GM21526 (cell line): Measurements from ENCODE around the gene ASMTL.
A peak's percentile ranks its signal among the peaks of the same experiment; 100 is the strongest.
"Not testable (repeated sequence)": the region's sequence is repeated elsewhere in the genome, so short reads cannot be mapped to it uniquely, and the experiment has no call there.

Source experiments
- ATAC-seq: cut with Tn5 transposase; IDR thresholded peaks from one replicate; pipeline ENCODE4 v1.9.1; 2021; ENCODE audit warnings: moderate library complexity; ENCODE audit not compliant: unreplicated experiment, low FRiP score

Gene ASMTL

GRCh38 chrX:1452516-1453394 lies at the start of gene ASMTL:
TSS of gene ASMTL (minus strand) at chrX:1452909. CDS start at chrX:1452840, 69 bp downstream.
- ATAC-seq, result peak; percentile 56

GRCh38 chrX:1502241-1502640 lies 49.5 kb upstream of the ASMTL start:
- peak; percentile 46 for ATAC-seq

- ATAC-seq, result peak; percentile 70
Measured at GRCh38 chrX:1500701-1501624, 48.3 kb upstream of the ASMTL start.

GRCh38 chrX:1496076-1496475 lies 43.4 kb upstream of the ASMTL start:
- ATAC-seq, result no peak

GRCh38 chrX:1493877-1494510 lies 41.3 kb upstream of the ASMTL start:
- peak; percentile 58 for ATAC-seq

GRCh38 chrX:1493412-1493811 lies 40.7 kb upstream of the ASMTL start:
- peak; percentile 8 for ATAC-seq

- ATAC-seq, result no peak
Measured at GRCh38 chrX:1492421-1493012, 39.8 kb upstream of the ASMTL start.

- ATAC-seq, result peak; percentile 66
Measured at GRCh38 chrX:1491851-1492349, 39.2 kb upstream of the ASMTL start.

- not testable (repeated sequence) for ATAC-seq
Measured at GRCh38 chrX:1491248-1491647, 38.5 kb upstream of the ASMTL start.

GRCh38 chrX:1490723-1491122 lies 38.0 kb upstream of the ASMTL start:
- not testable (repeated sequence) for ATAC-seq

- not testable (repeated sequence) for ATAC-seq
Measured at GRCh38 chrX:1489354-1489753, 36.6 kb upstream of the ASMTL start.

GRCh38 chrX:1488745-1489144 lies 36.0 kb upstream of the ASMTL start:
- no peak for ATAC-seq

GRCh38 chrX:1488141-1488540 lies 35.4 kb upstream of the ASMTL start:
- ATAC-seq, result no peak

- no peak for ATAC-seq
Measured at GRCh38 chrX:1487401-1487800, 34.7 kb upstream of the ASMTL start.

- ATAC-seq, result no peak
Measured at GRCh38 chrX:1486749-1487361, 34.1 kb upstream of the ASMTL start.

GRCh38 chrX:1486177-1486576 lies 33.5 kb upstream of the ASMTL start:
- ATAC-seq, result no peak

- no peak for ATAC-seq
Measured at GRCh38 chrX:1485033-1485432, 32.3 kb upstream of the ASMTL start.

- no peak for ATAC-seq
Measured at GRCh38 chrX:1484638-1485019, 31.9 kb upstream of the ASMTL start.

GRCh38 chrX:1483843-1484637 lies 31.3 kb upstream of the ASMTL start:
- ATAC-seq, result peak; percentile 53
